CD4-positive, alpha-beta T cell treated with Interleukin-4 for 4 hours (primary cell): Measurements from ENCODE around the gene ASCC3.
"Not testable (repeated sequence)": the region's sequence is repeated elsewhere in the genome, so short reads cannot be mapped to it uniquely, and the experiment has no call there.

Experiments
- DNase-seq: peaks from one replicate; pipeline ENCODE4 v3.0.0-alpha.2; 2020

ASCC3 gene

DNA sequence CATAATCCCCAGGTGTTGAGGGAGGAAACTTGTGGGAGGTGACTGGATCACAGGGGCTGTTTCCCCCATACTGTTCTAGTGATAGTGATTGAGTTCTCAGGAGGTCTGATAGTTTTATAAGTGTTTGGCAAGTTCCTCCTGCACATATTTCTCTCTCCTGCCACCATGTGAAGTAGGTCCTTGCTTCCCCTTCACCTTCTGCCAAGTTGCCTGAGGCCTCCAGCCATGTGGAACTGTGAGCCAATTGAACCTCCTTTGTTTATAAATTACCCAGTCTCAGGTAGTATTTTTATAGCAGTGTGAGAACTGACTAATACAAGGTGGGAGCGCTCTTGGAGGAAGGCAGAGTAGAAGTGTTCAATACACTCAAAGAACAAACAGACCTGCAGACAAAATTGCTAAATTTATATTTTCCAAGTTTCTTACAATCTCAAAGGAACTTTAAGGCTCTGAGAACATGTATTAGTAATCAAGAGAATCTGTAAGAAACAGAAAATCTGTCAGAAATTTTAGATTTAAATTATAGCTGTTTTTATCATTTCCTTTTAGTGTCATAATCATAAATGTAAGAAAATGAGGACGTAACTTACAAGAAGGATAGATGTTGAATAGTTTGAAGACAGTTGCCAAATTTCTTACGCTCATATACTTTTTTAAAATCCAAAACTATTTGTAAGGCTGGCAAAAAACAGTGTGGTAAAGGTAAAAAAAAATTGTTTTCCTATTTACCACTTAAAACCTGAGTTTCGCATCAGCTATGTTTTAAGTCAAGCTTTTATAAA lies 77.7 kb downstream of the ASCC3 start:
- no peak for DNase-seq

DNA sequence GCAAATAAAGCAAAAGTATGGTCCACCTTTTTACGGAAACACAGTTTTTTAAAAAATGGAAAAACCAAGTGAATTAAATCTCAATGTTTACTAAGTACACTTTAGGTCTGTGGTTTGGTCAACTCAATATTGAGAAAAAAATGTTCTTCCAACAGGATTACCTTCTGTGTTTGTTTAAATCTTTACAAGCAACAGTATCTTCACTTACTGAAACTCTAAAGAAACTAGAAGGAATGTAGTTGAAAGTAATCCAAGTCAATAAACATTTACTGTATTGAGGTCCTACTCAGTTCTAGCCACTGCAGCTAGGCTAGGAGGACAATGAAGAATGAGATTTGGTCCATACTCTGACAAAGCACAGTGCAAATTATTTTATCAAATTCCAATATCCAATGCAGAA lies 80.1 kb downstream of the ASCC3 start:
- DNase-seq: no peak

DNA sequence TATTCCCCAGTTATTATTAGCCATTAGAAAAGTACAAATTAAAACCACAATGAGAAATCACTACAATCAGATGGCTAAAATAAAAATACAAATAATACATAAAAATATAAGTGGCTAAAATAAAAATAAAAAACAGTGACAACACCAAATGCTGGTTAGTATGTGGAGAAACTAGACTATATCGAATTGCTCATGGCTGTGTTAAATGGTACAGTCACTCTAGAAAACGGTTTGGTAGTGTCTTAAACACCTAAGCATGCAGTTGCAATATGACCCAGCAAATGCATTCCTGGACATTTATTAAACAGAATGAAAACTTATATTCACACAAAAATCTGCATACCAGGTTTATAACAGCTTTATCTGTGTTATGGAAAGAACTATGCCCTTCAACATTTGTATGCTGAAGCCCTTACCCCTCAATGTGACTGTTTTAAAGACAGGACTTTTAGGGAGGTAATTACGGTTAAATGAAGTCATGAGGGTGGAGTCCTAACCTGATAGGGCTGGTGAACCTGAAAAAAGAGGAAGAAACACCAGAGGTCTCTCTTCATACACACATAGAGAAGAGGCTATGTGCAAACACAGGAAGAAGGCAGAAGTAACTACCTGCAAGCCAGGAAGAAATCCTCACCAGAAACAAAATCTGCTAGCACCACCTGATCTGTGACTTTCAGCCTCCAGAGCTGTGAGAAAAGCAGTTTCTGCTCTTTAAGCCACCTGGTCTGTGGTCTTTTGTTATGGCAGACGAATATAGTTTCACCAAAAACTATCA lies 84.9 kb downstream of the ASCC3 start:
- no peak for DNase-seq

DNA sequence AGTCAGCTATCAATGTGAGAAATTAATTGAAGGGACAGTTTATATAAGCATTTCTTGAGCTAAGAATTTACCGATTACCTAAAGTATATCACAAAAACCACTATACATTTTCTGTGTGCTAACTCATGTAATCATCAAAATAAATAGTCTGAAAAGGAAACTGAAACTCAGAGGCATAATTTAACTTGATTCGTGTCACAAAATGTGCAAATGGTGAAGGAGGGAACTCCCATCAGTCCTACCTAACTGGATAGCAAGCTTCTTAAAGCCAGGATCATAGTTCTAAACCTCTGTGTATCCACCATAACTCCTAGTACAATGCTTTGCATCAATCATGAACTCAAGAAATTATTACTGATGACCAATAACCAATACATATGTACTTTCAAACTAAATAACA lies 91.0 kb downstream of the ASCC3 start:
- DNase-seq: no peak

DNA sequence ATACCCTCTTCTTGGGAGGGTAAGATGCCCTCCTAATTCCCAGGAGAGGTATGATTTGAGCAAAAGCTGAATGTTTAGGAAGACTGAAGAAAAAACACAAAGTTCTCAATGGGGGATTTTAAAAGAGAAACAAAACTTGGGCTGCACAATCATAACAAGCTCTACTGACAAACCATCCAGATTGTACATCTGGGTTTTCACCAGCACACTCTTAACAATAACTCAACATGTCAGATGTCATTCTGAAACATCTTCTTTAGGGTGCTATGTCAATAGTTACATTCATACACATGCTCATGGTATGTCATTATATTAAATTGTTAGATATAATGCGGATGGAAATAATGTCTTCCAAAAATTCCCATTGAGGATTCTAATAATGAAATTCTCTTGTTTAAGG lies 95.1 kb downstream of the ASCC3 start:
- no peak for DNase-seq

DNA sequence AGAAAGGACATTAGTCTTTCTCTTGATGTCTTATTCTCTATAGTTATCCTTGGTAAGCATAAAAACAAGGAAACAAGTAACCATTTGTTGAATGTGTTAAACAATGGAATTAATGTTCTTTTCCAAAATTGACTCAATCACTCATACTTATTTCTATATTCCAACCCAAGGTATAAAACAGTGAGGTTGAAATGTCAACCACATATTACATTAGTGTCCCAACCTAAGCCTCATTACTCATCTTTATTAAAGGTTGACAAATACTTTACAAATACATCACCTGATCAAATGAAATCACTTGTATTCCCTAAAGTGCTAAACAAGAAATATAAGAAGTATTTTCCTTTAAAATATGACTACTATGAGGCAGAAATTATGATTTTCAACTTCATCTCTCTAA lies 100.5 kb downstream of the ASCC3 start:
- no peak for DNase-seq

DNA sequence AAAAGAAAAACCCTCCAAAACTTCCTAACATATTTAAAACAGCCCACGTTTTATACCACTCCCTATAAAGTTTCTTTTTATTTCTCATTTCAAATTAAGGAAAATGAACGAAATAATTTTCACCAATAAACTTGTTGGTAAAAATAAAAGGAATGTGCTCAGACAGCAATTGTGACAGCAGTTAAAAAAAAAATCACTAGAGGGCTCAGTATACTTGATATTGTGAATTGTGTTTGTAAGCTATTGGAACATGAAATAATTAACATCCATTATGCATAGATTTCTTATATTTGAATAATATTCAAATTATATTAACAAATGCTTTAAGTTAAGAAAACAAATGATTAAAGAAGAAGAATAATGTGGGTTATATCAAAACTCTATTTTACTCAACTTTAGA lies 105.5 kb downstream of the ASCC3 start:
- no peak for DNase-seq

DNA sequence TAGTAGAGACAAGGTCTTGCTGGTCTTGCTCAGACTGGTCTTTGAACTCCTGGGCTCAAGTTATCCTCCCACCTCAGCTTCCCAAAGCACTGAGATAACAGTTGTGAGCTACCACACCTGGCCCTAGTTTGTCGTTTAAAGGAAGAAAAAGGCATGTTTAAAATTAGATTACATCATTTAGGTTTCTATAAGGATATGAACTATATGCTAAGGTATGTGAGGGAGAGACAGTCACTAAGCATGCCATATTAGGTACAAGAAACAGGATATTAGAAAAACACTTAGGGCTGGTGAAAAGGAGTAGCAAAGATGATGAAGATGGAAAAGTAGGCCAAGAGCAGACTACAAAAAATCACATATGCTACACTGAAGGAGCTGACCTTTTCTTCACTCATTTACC lies 106.4 kb downstream of the ASCC3 start:
- DNase-seq: no peak

DNA sequence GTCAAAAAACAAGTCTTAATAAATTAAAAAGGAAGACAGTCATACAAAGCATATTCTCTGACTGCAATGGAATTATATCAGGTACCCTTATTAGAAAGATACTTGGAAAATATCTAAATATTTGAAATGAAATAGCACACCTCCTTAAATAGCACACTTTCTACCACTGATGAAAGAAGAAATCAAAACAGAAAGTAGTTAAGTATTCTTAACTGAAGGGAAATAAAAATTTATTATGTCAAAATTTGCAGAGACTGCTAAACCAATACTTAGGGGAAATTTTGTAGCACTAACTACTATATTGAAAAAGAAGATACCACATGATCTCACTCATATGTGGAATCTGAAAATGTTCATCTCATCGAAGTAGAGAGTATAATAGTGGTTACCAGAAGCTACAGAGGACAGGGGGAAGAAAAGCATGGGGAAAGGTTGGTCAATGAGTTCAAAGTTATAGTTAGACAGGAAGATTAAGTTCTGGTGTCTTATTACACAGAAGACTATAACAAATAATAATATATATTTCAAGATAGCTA lies 112.2 kb downstream of the ASCC3 start:
- DNase-seq: no peak

DNA sequence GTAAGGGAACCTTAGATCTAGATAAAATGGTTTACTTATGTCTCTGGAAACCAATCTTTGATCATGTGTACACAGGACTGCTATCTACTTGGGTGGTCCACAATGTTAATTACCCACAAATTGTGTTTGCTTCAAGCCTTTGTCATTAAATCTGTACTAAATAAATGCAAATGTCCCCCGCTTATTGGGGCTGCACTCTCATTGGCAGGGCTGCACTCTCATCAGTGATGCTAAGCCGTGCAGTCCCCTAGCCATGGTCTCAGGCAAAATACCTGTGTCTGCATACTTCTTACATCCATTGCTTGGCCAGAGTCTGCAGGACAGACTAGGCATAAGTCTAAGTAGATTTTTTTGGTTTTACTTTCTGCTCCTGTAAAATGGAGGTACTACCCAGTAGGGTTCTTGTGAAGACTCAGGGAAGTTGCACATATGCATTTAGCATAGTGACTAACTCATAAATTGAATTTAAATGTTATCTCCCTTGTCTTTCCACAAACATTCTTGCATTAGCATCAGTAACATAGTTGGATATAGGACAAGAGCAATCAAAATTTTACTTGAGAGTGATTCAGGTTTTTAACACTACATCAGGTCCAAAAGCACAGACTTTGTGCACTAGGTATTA lies 117.4 kb downstream of the ASCC3 start:
- no peak for DNase-seq

DNA sequence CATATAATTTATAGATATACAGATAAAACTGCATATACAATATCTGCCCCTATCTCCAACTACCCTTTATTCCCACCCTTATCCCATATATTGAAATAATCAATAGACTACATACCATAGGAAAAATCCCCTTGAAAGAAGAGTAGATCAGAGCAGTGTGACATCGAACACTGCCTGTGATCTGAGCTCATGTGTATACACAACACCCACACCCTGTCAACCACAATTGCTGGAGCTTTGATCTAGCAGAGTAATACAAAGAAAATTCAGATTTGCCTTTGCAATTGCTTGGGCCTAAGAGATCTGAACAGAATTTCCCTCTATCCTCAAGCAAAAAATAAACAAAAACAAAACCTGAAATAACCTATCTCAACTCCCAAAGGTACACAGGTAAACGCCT lies 119.3 kb downstream of the ASCC3 start:
- no peak for DNase-seq

DNA sequence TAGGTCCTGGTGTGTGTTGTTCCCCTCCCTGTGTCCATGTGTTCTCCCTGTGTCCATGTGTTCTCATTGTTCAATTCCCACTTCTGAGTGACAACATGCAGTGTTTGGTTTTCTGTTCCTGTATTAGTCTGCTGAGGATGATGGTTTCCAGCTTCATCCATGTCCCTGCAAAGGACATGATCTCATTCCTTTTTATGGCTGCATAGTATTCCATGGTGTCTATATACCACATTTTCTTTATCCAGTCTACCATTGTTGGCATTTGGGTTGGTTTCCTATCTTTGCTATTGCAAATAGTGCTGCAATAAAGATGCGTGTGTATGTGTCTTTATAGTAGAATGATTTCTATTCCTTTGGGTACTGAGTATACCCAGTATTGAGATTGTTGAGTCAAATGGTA lies 122.7 kb downstream of the ASCC3 start:
- not testable (repeated sequence) for DNase-seq

DNA sequence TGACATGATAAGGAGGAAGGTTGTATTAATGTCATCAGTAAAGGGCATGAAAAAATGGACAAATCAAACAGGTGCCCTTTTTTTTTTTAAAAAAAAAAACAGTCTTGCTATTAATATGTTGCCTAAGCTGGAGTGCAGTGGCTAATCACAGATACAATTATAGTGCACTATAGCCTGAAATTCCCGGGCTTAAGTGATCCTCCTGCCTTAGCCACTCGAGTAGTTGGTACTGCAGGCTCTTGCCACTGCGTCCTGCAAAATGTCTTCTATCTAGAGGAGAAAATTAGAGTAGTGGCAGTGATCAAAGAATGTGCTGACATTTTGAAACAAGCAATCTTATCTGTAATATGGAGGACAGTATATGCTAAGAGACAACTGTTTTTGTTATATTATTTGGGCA lies 127.7 kb downstream of the ASCC3 start:
- no peak for DNase-seq

DNA sequence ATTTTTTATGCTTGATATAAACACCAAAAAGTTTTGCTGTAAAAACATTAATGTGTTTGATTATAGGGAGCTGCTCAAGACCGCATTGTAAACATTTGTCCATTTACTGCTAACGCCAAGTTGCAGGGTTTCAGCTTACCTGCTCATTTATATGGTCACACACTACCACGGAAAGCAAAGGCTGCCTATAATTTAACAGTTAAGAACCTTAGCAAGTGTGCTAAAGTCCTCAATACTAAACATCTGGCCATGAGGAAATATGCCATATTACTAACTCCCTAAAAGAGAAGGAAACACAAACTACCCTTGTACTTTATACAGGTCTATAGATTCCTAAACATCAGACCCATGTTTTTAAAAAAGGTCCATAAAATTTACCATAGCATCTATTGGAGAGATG lies 129.5 kb downstream of the ASCC3 start:
- DNase-seq: no peak

DNA sequence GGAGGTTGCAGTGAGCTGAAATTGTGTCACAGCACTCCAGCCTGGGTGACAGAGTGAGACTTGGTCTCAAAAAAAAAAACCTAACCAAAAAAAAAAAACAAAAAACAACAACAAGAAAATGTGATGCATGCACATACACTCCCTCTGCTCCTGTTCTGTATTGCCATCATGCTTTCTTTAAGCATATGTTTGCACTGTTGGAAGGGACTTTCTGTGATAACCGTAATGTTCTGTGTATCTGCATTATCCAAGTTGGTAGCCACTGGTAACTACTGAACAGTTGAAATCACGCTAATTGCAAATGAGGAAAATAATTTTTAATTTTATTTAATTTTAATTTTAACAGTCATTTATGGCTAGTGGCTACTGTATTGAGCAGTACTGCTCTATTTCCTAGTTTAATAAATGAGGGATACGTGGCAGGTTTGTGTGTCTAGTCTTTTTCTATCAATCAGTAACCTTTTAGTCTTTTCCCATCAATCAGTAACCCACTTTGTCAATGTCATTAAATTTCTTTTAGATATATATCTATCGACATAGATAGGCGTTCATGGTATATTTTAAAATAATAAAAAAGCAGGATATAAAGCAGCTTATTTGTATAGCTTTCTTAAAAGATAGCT lies 135.6 kb downstream of the ASCC3 start:
- DNase-seq: no peak

DNA sequence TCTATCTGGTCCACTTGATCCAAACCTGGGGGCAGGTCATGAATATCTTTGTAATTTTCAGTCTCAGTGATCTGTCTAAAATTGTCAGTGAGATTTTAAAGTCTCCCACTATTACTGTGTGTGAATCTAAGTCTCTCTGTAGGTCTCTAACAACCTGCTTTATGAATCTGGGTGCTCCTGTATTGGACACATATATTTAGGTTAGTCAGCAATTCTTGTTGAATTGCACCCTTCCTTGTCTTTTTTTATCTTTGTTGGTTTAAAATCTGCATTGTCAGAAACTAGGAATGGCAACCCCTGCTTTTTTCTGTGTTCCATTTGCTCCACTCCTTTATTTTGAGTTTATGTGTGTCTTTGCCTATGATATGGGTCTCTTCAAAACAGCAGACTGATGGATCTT lies 140.7 kb downstream of the ASCC3 start:
- DNase-seq: no peak

DNA sequence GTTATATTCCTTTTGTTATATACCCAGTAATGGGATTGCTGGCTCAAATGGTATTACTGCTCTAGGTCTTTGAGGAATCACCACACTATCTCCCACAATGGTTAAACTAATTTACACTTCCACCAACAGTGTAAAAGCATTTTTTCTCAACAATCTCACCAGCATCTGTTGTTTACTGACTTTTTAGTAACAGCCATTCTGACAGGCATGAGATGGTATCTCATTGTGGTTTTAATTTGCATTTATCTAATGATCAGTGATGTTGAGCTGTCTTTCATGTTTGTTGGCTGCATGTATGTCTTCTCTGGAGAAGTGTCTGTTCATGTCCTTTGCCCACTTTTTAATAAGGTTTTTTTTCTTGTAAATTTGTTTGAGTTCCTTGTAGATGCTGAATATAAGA lies 143.4 kb downstream of the ASCC3 start:
- DNase-seq: peak; percentile 8

DNA sequence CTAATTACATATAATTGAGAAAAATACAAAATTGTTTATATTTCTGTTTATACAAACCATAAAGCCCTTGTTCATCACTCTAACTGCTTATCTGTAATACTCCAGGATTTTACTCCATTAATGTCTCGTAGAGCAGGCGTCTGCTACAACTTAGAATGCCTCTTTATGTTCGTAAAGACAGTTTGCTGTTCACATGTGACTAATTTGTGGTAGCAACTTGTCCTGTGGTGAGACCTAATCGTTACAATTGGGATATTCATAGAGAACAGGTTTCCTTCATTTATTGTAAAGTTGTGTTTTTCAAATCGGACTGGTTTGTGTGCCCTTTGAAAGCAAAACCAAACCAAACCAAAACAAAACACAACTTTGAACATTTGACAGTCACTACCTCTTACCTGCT lies 149.7 kb downstream of the ASCC3 start:
- DNase-seq: no peak

DNA sequence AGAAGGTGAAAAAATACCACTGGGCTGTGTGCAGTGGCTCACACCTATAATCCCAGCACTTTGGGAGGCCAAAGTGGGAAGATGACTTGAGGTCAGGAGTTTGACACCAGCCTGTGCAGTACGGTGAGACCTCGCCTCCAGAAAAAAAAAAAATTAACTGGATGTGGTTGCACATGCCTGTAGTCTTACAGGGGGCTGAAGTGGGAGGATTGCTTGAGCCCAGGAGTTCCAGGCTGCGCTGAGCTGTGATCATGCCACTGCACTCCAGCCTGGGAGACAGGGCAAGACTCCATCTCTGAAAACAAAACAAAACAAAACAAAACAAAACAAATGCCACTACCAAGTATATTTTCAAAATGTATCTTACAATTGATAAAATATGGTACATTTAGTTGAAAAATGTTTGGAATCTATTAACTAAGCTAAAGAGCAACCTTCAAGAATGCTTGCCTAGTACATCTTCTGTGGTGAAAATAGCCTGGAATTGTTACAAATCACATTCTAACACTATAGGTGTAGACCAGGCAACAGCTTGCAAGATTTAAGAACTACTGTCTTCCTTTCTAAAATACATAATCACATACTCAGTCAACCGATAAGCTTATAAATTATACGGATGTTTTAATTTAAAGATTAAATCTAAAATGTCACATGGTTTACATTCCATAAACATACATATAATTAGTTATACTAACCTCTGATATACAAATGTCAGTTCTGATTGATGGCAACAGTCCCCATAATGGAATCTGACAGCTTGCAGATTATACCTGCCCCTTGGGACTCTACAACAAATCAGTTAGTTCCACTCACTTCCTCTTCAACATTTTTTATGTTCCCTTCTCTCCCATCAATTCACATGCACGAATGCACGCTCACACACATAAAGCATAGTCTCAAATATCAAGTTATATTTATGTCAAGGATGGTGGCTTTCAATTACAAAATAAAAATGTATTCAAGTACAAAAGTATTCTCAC lies 150.8 kb downstream of the ASCC3 start:
- no peak for DNase-seq

DNA sequence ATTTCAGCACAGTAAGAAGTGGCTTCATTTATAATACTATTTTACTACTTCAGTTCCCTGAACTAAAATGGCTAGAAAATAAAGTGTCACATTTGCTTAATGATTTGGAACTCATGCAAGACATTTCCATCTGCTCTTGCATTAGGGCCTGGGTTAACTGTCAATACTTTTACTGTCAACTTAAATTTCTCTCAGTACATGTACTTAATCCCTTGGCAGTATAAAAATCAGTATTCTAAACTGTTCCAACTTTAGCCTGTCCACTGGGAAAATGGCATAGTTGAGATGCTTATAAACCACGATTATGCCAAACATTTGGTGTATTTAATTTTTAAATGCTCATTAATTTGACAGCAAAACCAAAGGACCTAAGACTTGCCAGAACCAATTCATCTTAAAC lies 154.5 kb downstream of the ASCC3 start:
- no peak for DNase-seq

DNA sequence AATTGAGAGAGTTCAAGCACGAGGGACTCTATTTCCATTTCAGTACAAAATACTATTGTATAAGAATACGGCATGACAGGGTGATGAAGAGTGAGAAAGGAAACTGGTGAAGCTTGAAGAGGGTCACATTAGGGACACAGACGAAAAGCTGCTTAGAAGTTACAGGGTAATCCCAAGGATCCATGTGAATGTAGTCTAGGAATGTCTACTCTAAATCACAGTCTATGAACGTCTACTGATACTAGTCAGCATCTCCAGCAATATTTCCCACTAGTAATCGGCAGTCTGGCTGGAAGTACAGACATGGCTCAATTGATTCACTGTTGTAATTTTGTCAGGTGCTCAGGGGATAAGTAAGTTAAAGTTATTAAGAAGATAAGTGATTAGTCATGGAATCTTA lies 156.4 kb downstream of the ASCC3 start:
- no peak for DNase-seq

DNA sequence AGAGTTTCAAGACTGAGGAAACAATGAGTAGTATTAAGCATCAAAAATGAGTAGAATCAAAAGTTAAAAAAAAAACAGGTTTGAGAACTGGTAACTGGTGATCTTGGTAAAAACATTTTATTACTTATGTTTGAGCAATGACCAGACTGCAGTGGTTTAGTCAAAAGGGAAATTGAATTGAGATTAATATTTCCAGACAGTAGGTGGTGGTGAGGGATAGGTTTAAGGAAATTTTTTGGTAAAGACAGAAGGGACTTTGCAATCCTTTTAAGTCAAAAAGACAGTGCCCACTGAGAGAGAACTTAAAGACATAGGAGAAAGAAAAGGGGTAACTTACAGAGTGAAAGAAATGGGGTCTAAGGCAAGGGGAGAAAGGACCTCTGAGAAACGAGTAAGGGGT lies 156.9 kb downstream of the ASCC3 start:
- DNase-seq: no peak
